CD14-positive monocyte (primary cell): Measurements from ENCODE around the gene UBE2H. TPM values are rescaled to one million over a fixed set of nuclear protein-coding genes. Genes with fewer than 3 reads are reported as not detected.

ENCODE experiments used
- DNase-seq, 3 donors: peaks; one replicate each; pipeline ENCODE4 v3.0.0-alpha.2; 2011 to 2022
- H2AFZ ChIP-seq: 2 replicates; pipeline ENCODE4 v1.6.0; 2012; ENCODE audit warnings: mild to moderate bottlenecking, low read depth, low read length, inconsistent platforms; ENCODE audit not compliant: insufficient read depth, poor library complexity, severe bottlenecking
- H3K27ac ChIP-seq, 2 donors: 1 replicate in 1 of 2; 2 replicates in 1 of 2; pipeline ENCODE4 v1.5.1; 2012 to 2013; ENCODE audit warnings: low read length in 2 of 2, control low read depth in 1 of 2, inconsistent platforms in 1 of 2, low read depth in 1 of 2, mild to moderate bottlenecking in 1 of 2
- H3K27me3 ChIP-seq, 2 donors: one replicate each; pipeline versions ENCODE4 v1.6.0 to v1.6.1; 2011 to 2013; ENCODE audit warnings: low read length in 2 of 2; ENCODE audit not compliant: control insufficient read depth in 2 of 2, insufficient read depth in 2 of 2
- H3K36me3 ChIP-seq, 2 donors: replicated peaks in 1 of 2; 1 replicate in 1 of 2; 2 replicates in 1 of 2; pipeline versions ENCODE4 v1.5.1 to v1.6.1; 2012 to 2013; ENCODE audit warnings: low read length in 2 of 2, control low read depth in 1 of 2, inconsistent platforms in 1 of 2, mild to moderate bottlenecking in 1 of 2; ENCODE audit not compliant: insufficient read depth in 2 of 2, control insufficient read depth in 1 of 2
- H3K4me1 ChIP-seq, 2 donors: 1 replicate in 1 of 2; 2 replicates in 1 of 2; pipeline versions ENCODE4 v1.5.1 to v1.6.1; 2012 to 2013; ENCODE audit warnings: low read length in 2 of 2, control low read depth in 1 of 2, inconsistent platforms in 1 of 2, mild to moderate bottlenecking in 1 of 2, moderate library complexity in 1 of 2; ENCODE audit not compliant: insufficient read depth in 2 of 2, control insufficient read depth in 1 of 2
- H3K4me2 ChIP-seq: replicated peaks from 2 replicates; pipeline ENCODE3; 2012; ENCODE audit warnings: low read length, moderate library complexity, mild to moderate bottlenecking; ENCODE audit not compliant: poor library complexity, severe bottlenecking; ENCODE audit errors: extremely low read depth
- H3K4me3 ChIP-seq, 3 experiments: fragments of 200-600 bp in 1 of 3; sonication (generic) in 1 of 3; replicated peaks in 1 of 3; 1 replicate in 2 of 3; 2 replicates in 1 of 3; pipeline ENCODE4 v1.5.1; 2011 to 2013; ENCODE audit warnings: low read length in 3 of 3, mild to moderate bottlenecking in 3 of 3, control low read depth in 2 of 3, low read depth in 2 of 3, inconsistent platforms in 1 of 3, moderate library complexity in 1 of 3
- H3K79me2 ChIP-seq: 2 replicates; pipeline ENCODE4 v1.6.0; 2012; ENCODE audit warnings: mild to moderate bottlenecking, control low read depth, inconsistent platforms, low read length, moderate library complexity; ENCODE audit not compliant: insufficient read depth
- H3K9ac ChIP-seq: 2 replicates; pipeline ENCODE4 v1.6.0; 2017; ENCODE audit warnings: low read length, mild to moderate bottlenecking; ENCODE audit not compliant: insufficient read depth, poor library complexity, severe bottlenecking
- H3K9me3 ChIP-seq, 2 donors: replicated peaks in 1 of 2; 1 replicate in 1 of 2; 2 replicates in 1 of 2; pipeline versions ENCODE4 v1.5.1 to v1.6.1; 2012 to 2013; ENCODE audit warnings: low read length in 2 of 2, control low read depth in 1 of 2; ENCODE audit not compliant: control insufficient read depth in 1 of 2, insufficient read depth in 1 of 2
- H4K20me1 ChIP-seq: 2 replicates; pipeline ENCODE4 v1.6.0; 2012; ENCODE audit warnings: mild to moderate bottlenecking, low read length, control low read depth, moderate library complexity; ENCODE audit not compliant: insufficient read depth
- H3K27ac Mint-ChIP-seq, 7 donors: one replicate each; pipeline ENCODE4 v1.8.0; 2020; ENCODE audit warnings: mild to moderate bottlenecking in 7 of 7, mixed read lengths in 7 of 7, moderate library complexity in 6 of 7, inconsistent platforms in 2 of 7
- H3K27me3 Mint-ChIP-seq, 3 donors: one replicate each; pipeline ENCODE4 v1.8.0; 2021 to 2022; ENCODE audit warnings: low read depth in 3 of 3, mild to moderate bottlenecking in 3 of 3, mixed read lengths in 3 of 3, moderate library complexity in 3 of 3, inconsistent platforms in 1 of 3
- H3K36me3 Mint-ChIP-seq, 2 donors: one replicate each; pipeline ENCODE4 v1.8.0; 2020; ENCODE audit warnings: mixed read lengths in 2 of 2, inconsistent platforms in 1 of 2, mild to moderate bottlenecking in 1 of 2
- H3K4me1 Mint-ChIP-seq: one replicate; pipeline ENCODE4 v1.8.0; 2020; ENCODE audit warnings: mild to moderate bottlenecking, mixed read lengths
- H3K4me3 Mint-ChIP-seq, 2 donors: one replicate each; pipeline ENCODE4 v1.8.0; 2020; ENCODE audit warnings: mild to moderate bottlenecking in 2 of 2, mixed read lengths in 2 of 2, moderate library complexity in 1 of 2
- H3K9me3 Mint-ChIP-seq, 7 donors: one replicate each; pipeline ENCODE4 v1.8.0; 2020 to 2022; ENCODE audit warnings: mixed read lengths in 7 of 7, mild to moderate bottlenecking in 6 of 7, moderate library complexity in 6 of 7, inconsistent platforms in 2 of 7
- WGBS: methylation state at CpG from one replicate; pipeline ENCODE4 v1.1.5; 2013; ENCODE audit warnings: missing lambda C conversion rate; ENCODE audit not compliant: insufficient coverage; 5-methylcytosine and 5-hydroxymethylcytosine counted together
- intact Hi-C, 2 donors: fragments of 100-400 bp; cut with micrococcal nuclease; formaldehyde crosslinking; loops; one replicate each; pipeline versions ENCODE4 v1.15.0 to v1.15.1; 2023
- polyA plus RNA-seq, 3 donors: library from polyadenylated mRNA; depleted of rRNA in 1 of 3; unstranded in 2 of 3; stranded (reverse) in 1 of 3; fragments of 300-500 nt in 2 of 3; fragments of >200 nt in 1 of 3; fragmentation: Illumina TruSeq in 2 of 3; gene quantifications; 1 replicate in 2 of 3; 2 replicates in 1 of 3; pipeline ENCODE4 v1.2.3, GENCODE V29; 2012 to 2021
- TF ChIP-seq, protein P1 (sequence below): fragments of 200-600 bp; IDR thresholded peaks from one replicate; pipeline ENCODE4 v1.8.0; 2022; ENCODE audit warnings: antibody characterized with exemption, mild to moderate bottlenecking

The UBE2H gene
- polyA plus RNA-seq, 3 donors = 12.6 to 26.0 (median 16.0) TPM

DNA sequence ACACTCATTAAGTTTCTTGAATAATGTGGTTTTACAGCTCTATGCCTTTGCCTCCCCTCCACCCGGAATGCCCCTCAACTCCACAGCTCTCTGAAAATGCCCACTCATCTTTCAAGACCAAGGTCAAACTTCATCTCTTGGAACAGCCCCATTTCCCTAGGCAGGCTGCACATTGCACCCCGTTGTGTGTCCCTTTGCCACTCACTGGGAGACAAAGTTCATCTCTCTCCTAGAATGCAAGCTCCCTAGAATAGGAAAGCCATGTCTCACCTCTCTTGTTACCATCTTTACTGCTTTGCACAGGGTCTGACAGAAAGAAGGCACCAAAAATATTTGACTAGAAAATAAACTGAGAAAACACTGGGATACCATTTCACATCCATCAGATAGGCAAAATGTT lies 33.3 kb downstream of the UBE2H start:
- no peak for DNase-seq
- Histone ChIP-seq H3K79me2 (peaks cover 18% of the 10 kb centered on the region), H3K36me3 (peaks cover 22 to 49% of the 10 kb centered on the region in 2 donors), H3K4me3 (no peak overlapping the region), H3K4me1 (no peaks in the 10 kb centered on the region), H3K27me3 (no peaks in the 10 kb centered on the region), H3K27ac (no peak overlapping the region), H2AFZ (no peak overlapping the region), H3K4me2 (no peak overlapping the region), H3K9ac (no peak overlapping the region), H4K20me1 (peaks cover 86% of the 10 kb centered on the region), H3K9me3 (no peaks in the 10 kb centered on the region)
- WGBS = 100% methylated on average over 2 of the region's 2 CpGs
- Mint-ChIP-seq H3K4me3 (no peak overlapping the region), H3K27ac (peak overlapping the region in 1 of 7 donors; percentile 2), H3K27me3 (no peaks in the 10 kb centered on the region), H3K9me3 (no peaks in the 10 kb centered on the region), H3K36me3 (peaks cover 12 to 50% of the 10 kb centered on the region in 2 donors), H3K4me1 (peaks cover 3% of the 10 kb centered on the region)
- TF ChIP-seq, protein P1, sequence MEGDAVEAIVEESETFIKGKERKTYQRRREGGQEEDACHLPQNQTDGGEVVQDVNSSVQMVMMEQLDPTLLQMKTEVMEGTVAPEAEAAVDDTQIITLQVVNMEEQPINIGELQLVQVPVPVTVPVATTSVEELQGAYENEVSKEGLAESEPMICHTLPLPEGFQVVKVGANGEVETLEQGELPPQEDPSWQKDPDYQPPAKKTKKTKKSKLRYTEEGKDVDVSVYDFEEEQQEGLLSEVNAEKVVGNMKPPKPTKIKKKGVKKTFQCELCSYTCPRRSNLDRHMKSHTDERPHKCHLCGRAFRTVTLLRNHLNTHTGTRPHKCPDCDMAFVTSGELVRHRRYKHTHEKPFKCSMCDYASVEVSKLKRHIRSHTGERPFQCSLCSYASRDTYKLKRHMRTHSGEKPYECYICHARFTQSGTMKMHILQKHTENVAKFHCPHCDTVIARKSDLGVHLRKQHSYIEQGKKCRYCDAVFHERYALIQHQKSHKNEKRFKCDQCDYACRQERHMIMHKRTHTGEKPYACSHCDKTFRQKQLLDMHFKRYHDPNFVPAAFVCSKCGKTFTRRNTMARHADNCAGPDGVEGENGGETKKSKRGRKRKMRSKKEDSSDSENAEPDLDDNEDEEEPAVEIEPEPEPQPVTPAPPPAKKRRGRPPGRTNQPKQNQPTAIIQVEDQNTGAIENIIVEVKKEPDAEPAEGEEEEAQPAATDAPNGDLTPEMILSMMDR = no peak
- intact Hi-C loops = no loop called here

DNA sequence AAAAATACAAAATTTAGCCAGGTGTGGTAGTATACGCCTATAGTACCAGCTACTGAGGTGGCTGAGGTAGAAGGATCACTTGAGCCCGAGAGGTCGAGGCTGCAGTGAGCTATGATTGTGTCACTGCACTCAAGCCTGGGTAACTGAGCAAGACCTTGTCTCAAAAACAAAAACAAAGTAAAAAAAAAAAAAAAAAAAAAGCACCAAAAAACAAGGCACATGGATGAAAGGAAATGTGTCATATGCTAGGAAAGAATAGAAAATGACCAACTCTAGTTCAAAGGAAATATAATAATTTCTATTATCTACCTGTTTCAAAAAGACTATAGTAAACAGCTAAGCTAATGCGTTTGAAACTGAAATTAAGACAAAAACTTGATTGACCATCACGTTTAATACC lies 33.8 kb downstream of the UBE2H start:
- H3K4me2 ChIP-seq = no peak overlapping the region
- WGBS = 100% methylated on average over 2 of the region's 5 CpGs
- peaks cover 22 to 44% of the 10 kb centered on the region in 2 donors for H3K36me3 ChIP-seq
- Mint-ChIP-seq H3K36me3 (peaks cover 13 to 50% of the 10 kb centered on the region in 2 donors), H3K27me3 (no peaks in the 10 kb centered on the region), H3K27ac (no peak overlapping the region), H3K9me3 (no peaks in the 10 kb centered on the region), H3K4me1 (peaks cover 3% of the 10 kb centered on the region), H3K4me3 (no peak overlapping the region)
- H3K27me3 ChIP-seq = no peaks in the 10 kb centered on the region
- H3K27ac ChIP-seq = no peak overlapping the region
- no peak overlapping the region for H3K4me3 ChIP-seq
- H2AFZ ChIP-seq = no peak overlapping the region
- no peaks in the 10 kb centered on the region for H3K4me1 ChIP-seq
- peaks cover 18% of the 10 kb centered on the region for H3K79me2 ChIP-seq
- intact Hi-C loops = no loop called here
- TF ChIP-seq, protein P1 = no peak
- no peak overlapping the region for H3K9ac ChIP-seq
- H4K20me1 ChIP-seq = peaks cover 88% of the 10 kb centered on the region
- no peak for DNase-seq
- H3K9me3 ChIP-seq = no peaks in the 10 kb centered on the region
